Measurements from ENCODE around the gene SDCBP2.

The SDCBP2 gene

DNA sequence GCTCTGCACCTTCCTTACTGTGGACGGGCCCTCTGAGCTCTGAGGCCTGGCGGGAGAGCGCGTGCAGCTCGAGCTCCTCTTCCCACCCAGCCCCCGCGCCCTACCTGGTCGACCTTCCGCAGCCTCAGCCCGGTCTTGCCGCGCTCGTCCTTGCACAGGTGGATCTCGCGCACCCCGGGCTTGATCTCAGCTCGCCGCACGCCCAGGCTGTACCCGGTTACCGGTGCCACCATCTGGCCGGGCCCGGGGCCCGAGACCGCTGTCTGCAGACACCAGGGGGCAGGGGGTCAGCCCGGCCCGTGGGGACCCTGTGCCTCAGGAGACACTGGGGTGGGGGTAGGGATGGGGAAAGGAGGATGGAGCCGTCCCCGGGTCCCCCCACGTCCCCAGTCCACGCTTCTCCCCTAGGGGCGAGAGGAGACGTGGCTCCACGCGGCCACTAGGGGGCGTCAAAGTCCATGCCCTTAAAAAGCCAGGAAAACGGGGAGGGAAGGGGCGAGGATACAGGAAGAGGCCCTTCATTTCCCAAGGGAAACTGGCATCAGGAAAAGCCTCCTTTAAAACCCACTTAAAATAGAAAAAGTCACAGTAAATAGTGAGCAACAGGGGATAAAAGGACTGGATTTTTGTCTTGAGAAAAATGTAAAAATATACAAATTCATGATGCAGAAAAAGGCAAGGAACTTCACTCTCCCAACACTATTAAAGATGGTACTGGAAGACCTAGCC is 15.5 kb downstream of the SDCBP2 start:
- peak; percentile 21 for DNase-seq (ENCODE audit: low read depth, low spot score)

DNA sequence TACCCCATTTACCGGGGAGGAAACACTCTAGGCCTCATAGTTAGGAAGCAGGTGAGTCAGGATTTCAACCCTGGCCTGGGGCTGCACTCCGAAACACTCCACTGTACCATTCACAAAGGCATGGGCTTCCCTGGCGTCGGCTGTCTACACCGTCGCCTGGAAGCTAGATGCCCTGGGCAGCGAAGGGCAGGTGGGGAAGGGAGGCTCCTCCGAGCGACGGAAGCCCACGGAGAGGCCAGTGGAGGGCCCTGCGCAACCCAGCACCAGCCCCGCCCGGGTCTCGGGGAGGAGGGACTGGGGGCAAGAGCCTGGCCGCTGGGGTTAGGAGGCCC is 16.1 kb downstream of the SDCBP2 start:
- DNase-seq (ENCODE audit: low read depth, low spot score) = no peak

DNA sequence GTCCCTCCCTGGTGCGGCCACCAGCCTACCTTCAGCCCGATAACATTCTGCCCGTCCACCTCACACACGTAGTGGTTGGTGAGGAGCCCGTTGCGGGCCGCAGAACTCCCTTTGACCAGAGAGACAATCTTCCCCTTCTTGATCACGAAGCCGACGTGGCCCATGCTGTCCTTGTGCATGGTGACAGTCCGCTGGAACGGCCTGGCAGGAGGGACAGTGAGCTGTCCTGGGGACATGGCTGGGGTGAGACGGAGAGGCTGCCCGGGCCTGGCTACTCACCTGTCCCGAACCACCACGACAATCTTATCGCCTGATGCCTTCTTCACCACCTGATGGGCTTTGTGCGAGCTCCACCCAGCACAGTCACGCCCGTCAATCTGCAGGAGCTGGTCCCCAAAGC is 16.6 kb downstream of the SDCBP2 start:
- no peak for DNase-seq (ENCODE audit: low read depth, low spot score)

DNA sequence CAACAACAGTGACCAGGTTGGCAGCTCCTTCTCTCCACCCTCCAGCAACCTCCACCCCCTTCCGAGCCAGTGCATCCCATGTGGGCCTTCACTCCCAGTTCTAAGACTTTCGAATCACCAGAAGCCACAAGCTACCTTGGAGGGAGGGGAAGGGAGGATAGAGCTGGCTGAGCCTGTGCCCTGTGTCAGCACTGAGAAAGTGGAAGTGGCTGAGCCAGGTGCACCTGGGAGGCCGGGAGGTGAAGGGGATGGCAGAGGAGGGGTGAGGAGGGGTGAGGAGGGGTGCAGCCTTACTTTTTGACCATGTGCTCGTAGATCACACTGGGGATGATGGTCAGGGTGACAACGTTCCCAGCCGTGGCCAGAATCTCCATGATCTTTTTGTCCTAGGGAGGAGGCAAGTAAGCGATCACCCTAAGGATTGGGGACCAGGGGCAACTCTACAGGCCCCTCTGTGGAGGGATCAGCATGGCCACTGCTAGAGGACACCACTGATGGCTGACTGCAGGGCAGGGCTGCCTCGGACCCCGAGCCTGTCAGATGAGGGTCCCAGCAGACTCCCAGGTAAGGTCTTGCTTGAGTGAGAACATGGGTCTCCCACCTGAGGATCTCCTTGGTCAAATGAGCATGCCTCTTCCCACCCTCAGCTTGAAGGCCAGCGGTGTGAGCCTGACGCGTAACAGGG is 18.3 kb downstream of the SDCBP2 start:
- no peak for DNase-seq (ENCODE audit: low read depth, low spot score)

DNA sequence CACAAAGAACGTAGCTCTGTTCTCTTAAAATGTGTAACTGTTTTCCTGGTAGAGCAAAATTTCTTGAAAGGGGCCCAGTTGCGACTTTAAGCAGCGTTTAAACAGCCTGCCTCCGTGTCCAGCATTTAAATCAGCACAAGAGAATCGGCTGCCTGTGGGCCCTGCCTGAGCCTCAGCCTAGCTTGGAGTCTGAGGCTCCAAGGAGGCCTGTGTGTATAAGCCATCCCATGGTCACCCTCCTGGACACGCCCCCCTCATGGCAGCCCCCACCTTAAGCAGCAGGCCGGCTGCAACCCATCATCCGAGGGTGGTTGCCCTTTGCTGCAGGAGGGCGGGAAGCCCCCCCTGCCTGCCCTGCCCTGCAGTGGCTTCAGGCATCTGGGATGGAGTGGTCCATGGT is 18.9 kb downstream of the SDCBP2 start:
- DNase-seq (ENCODE audit: low read depth, low spot score) = no peak

DNA sequence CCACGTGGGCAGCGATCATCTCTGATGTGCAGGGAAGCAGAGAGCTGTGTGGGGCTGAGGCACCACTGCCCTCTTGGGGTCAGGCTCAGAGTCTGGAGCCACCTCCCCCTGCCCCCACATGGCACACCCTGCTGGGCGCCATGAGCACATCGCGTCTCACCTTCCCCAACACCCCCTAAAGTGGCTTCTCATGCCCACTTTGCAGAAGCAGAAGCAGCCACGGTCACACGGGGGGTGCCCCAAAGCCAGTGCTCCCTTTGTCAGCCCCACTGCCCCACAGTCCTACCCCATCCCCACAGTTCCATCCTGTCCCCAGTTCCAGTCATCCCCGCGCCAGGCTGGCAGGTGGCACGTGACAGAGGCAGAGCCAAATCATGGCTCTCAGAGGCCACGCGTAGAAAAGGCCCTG is 19.5 kb downstream of the SDCBP2 start:
- DNase-seq (ENCODE audit: low read depth, low spot score) = no peak

DNA sequence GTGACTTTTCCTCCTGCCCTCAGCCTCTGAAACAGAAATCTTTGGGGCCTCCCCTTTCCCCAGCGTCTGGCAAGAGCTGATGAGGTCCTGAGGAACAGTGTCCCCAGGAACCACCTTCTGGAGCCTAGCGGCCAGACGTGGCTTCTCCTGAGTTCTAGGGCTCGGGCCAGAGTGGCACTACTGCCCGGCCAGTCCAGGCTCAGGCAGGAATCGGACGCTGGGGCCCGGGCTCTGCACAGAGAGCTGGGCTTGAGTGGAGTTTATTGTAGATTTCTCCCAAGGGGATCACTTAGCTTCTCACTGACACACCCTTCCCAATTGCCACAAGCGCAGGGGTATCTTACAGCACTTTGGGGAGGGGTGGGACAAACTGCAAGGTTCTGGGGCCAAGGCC is 20.2 kb downstream of the SDCBP2 start:
- no peak for DNase-seq (ENCODE audit: low read depth, low spot score)

DNA sequence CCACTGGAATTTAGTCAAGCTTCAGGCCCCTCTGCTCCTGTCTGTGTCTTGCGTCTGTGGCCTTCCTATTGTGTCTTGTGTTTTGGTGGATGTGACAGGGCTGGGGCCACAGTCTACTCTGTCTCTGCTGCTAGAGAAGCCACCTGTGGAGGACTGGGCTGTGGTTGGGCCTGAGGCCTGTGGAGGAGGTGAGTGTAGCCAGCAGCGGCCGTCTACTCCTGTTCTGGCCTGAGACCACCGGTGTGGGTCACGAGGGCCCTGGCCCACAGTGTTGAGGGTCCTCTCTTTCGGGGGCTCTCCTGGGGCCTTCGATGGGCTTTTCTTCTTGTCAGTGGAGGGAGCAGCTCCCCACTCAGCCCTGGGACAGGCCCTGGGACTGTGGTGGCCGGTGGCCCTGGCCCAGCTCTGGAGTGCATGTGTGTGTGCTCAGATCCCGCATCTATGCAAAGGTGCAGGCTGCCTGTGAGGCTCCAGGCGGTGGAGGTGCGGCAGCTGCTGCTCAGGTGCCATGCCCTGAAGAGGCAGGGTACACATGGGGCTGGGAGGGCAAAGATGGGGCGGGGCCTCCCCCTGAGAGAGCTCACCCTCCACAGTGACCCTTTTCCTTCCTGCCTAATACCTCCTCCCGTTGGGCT is 20.8 kb downstream of the SDCBP2 start:
- DNase-seq (ENCODE audit: low read depth, low spot score) = no peak

DNA sequence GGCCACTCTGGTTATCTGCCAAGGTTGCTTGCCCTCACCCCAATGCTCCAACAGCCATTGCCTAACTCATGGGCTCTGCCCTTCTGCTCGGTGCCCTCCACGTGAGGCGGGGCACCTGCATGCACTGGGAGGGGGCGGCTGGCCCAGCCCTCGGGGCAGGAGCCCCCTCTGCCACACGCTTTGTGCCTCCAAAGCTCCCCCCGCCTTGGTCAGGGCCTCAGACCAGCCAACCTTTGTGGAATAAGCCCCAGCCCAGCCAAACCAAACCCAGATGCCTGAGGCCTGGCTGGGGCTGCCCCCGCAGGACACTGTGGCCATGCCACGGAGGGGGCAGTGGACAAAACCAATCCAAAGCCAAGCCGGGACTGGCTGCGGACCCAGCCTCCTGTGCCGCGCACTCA is 21.4 kb downstream of the SDCBP2 start:
- DNase-seq (ENCODE audit: low read depth, low spot score) = no peak

DNA sequence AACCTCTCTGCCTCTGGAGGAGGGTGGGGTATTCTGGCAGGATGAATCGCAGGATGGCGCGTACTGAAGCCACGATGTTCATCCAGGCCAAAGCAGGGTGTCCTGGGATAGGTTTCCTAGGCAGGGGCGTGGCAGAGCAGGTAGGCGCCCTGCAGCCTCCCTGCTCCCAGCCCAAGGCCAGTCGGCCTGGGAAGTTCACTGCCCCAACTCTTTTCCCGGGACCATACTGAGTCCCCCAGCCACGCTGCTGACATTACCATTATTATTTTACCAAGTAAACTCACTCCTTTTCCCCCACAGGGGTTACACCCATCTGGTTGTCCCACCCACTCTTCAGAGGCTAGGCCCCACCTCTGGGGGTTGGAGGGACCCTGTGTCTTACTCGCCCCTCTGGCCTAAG is 21.8 kb downstream of the SDCBP2 start:
- DNase-seq (ENCODE audit: low read depth, low spot score) = no peak

DNA sequence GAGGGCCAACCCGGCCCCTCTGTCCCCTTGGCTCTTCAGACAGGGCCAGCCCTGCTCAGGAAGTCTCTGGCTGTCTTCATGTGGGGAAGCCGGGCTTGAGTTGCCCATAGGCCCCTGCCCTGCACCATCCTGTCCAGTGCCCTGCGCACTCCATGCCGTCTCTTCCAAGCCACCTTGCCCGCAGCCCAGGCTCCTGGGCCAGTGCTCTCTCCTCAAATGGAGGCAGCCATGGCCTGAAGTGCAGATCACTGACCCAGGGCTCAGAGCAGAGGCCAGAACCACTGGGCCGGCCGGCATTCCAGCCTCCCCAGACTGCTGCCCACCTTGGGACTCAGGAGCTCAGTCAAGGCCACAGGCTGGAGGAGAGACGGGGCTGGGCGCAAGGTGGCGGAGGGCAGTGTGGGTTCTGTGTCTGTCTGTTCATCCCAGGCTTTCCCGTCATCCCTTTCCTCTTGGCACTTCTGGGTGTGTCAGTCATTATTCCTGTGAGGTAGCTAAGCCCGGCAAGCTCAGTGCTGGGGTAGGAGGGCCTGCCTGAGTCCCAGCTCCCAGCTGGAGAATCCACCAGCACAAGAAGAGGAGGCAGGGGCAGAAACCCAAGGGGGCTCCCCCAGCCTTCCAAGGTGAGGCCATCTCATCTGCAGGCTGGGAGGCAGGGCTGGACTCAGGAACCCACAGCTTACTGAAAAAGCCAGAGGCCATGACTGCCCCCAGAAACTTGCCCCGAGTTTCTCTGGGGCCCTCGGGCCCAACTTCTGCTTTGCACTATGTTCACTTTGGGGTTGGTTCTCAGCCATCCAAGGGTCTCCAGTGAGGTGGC is 22.4 kb downstream of the SDCBP2 start:
- no peak for DNase-seq (ENCODE audit: low read depth, low spot score)

DNA sequence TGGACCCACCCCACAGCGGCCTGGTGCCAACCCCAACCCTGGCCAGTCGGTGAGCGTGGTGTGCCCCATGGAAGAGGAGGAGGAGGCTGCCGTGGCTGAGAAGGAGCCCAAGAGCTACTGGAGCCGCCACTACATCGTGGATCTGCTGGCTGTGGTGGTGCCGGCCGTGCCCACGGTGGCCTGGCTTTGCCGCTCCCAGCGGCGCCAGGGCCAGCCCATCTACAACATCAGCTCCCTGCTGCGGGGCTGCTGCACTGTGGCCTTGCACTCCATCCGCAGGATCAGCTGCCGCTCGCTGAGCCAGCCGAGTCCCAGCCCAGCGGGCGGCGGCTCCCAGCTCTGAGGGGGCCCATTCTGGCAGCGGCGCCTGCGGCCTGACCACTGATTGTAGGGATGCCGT is 23.2 kb downstream of the SDCBP2 start:
- DNase-seq (ENCODE audit: low read depth, low spot score) = no peak

DNA sequence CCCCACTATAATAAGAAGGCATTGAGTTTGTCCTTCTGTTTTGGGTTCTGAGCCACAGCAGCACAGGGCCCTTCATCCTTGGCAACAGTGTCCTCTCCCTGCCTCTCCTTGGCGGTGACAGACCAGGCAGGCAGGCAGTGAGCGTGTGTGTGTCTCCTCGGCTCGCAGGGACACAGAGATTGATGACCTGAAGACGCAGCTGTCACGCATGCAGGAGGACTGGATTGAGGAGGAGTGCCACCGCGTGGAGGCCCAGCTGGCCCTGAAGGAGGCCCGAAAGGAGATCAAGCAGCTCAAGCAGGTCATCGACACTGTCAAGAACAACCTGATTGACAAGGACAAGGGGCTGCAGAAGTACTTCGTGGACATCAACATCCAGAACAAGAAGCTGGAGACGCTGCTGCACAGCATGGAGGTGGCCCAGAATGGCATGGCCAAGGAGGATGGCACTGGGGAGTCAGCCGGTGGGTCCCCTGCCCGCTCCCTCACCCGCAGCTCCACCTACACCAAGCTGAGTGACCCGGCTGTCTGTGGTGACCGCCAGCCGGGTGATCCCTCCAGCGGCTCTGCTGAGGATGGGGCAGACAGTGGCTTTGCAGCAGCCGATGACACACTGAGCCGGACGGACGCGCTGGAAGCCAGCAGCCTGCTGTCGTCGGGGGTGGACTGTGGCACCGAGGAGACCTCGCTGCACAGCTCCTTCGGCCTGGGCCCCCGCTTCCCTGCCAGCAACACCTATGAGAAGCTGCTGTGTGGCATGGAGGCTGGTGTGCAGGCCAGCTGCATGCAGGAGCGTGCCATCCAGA is 24.0 kb downstream of the SDCBP2 start:
- DNase-seq (ENCODE audit: low read depth, low spot score) = no peak

DNA sequence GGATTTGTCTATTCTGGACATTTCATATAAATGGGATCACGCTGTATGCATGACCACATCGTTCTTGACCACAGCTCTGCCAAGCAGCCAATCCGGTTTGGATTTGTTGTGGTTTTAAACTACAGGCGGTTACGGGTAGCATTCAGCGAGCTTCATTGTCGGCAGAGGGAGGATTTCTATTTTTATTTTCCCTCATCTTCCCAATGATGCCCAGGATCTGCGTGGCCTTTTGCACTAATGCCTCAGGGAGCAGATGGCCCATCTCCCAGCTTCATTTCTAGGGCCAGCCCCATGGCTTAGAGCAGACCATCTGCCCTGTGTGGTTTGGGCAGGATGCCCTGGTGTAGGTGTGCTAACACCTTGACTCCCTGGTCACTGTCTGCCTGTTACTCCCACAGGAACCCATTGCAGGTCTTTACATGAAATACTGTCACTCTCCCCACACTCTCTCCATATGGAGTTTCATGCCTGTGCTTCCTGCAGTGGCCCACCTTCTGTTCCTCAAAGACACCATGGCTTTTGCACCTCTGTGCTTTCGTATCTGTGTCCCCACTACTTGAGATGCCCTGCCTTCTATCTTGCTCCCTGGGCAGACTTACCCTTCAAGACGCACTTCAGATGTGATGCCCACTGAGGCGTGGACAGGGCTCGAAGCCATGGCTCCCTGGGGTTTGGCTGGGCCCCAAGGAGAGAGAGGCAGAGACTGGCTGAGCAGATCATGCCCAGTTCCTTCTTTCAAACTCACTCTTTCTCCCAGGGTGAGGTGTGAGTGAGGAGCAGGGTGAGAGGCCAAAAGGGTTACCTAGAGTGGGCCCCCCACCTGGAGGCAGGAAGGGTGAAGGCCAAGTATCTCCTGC is 26.0 kb downstream of the SDCBP2 start:
- DNase-seq (ENCODE audit: low read depth, low spot score) = no peak

DNA sequence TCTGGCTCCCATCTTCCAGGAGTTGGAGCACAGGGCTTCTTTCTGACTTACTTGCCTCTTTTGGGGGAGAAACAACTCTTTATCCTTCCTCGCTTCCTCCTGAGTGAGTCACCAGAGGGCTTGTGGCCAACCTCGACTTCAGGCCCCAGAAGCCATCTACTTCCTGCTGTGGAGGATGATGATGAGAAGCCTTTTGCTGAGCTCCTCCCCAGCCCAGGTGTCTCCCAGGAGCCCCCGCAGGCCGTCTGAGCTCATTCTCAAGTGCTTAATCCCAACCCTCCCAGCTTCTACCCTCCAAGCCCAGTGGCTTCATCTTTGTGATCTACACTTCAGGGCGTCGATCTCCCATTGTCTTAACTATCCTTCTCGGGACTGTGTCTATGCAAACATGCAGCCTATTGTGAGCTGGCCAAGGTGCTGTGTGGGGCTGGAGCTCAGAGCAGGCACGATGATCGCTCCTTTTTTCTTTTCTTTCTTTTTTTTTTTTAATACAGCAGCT is 27.9 kb downstream of the SDCBP2 start:
- DNase-seq (ENCODE audit: low read depth, low spot score) = no peak

DNA sequence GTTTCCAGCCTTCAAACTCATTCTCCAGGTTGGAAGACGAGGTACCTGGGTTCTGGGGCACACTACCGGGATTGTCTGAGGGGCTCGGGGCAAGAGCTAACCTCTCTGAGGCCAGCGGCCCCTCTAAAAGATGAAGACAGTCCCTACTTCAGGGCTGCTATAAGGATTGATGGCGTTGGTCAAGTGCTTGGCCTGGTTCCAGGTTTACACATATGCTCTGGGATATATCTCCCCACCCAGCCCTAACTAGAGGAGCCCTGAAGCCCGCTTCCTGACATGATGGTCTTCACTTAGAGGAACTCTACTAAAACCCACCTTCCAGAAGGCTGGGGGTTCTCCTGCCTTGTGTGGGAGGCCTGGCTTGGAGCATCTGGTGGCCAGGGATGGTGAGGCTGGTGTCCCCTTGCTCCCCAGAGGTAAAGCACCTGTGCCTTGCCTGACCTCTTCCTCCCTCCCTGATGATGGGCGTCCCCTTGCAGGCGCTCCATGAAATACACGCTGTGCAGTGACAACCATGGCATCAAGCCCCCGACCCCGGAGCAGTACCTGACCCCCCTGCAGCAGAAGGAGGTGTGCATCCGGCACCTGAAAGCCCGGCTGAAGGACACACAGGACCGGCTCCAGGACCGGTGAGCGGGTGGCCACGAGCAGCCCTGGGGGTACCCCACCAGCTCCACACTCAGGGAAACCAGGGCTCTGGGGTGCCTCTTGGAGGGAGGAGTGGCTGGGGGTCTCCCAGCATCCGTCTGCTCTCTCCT is 28.7 kb downstream of the SDCBP2 start:
- DNase-seq (ENCODE audit: low read depth, low spot score) = no peak

DNA sequence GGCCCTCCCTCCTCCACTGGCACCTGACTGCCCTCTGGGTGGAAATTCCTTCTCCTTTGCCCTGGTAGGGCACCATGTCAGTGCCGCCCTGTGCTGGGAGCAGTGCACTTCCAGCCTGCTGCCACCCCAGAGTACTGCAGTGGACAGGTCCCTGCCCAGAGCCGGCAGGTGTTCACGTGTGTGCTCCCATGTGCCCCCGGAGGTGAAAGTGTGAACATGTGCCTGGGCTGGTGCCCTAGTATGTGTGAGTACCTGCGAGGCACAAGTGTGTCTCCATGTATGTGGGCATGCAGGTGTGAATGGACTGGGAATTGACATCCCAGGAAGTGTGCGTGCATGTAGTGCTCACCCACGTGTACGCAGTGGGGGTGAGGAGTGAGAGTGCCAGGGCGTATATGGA is 29.4 kb downstream of the SDCBP2 start:
- DNase-seq (ENCODE audit: low read depth, low spot score) = no peak

DNA sequence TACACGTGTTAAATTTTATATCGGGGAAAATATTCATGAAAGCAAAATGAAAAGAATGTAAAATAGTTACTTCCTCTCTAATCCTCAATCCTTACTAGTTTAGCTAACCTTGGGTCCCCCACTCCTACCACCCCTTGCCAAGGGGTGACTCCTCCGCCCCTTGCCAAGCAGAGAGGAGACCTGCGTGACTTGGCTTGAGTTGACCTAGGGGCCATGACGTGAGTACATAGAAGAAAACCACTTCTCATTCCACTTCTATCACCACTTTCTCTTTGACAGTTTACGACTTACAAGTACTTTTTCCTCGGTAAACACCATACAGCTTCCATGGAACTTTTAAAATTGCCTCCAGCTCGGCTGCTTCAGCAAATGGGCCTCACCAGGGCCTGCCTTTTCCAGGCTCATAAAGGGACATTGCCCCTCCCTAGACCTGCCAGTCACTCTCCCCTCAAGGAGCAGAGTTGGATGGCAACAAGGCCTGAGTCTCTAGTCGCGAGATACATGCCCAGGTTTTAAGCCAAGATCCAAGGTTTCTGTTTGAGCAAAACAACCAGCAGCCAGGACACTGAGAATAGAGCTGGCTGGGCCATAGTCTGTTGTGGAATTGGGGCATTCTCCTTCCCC is 29.9 kb downstream of the SDCBP2 start:
- no peak for DNase-seq (ENCODE audit: low read depth, low spot score)

DNA sequence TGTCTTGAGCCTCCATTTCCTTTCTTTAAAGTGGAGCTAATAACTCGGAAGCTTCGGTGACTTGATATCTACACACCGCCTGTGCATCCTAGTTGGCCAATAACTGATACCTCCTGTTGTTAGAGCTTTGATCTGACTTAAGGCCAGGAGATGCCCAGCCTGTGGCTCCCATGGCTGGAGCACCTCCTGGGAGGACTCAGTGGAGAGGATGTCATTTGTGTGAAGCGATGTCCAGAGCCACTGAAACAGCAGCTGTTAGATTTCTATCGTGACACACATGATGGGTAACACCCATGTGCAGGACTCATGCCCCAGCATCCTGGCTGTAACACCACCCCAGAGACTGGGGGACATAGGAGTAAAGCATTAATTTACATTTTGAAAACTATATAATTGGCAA is 30.8 kb downstream of the SDCBP2 start:
- no peak for DNase-seq (ENCODE audit: low read depth, low spot score)
